ENCODE measurements around the gene BRD7.

- TF ChIP-seq, protein P1, sequence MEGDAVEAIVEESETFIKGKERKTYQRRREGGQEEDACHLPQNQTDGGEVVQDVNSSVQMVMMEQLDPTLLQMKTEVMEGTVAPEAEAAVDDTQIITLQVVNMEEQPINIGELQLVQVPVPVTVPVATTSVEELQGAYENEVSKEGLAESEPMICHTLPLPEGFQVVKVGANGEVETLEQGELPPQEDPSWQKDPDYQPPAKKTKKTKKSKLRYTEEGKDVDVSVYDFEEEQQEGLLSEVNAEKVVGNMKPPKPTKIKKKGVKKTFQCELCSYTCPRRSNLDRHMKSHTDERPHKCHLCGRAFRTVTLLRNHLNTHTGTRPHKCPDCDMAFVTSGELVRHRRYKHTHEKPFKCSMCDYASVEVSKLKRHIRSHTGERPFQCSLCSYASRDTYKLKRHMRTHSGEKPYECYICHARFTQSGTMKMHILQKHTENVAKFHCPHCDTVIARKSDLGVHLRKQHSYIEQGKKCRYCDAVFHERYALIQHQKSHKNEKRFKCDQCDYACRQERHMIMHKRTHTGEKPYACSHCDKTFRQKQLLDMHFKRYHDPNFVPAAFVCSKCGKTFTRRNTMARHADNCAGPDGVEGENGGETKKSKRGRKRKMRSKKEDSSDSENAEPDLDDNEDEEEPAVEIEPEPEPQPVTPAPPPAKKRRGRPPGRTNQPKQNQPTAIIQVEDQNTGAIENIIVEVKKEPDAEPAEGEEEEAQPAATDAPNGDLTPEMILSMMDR (IDR thresholded peaks at IDR 0.05) = no peak
- TF ChIP-seq TCF7L2 (IDR thresholded peaks at IDR 0.05; ENCODE audit: low read depth, low read length) = no peak
- TF ChIP-seq, protein P2, sequence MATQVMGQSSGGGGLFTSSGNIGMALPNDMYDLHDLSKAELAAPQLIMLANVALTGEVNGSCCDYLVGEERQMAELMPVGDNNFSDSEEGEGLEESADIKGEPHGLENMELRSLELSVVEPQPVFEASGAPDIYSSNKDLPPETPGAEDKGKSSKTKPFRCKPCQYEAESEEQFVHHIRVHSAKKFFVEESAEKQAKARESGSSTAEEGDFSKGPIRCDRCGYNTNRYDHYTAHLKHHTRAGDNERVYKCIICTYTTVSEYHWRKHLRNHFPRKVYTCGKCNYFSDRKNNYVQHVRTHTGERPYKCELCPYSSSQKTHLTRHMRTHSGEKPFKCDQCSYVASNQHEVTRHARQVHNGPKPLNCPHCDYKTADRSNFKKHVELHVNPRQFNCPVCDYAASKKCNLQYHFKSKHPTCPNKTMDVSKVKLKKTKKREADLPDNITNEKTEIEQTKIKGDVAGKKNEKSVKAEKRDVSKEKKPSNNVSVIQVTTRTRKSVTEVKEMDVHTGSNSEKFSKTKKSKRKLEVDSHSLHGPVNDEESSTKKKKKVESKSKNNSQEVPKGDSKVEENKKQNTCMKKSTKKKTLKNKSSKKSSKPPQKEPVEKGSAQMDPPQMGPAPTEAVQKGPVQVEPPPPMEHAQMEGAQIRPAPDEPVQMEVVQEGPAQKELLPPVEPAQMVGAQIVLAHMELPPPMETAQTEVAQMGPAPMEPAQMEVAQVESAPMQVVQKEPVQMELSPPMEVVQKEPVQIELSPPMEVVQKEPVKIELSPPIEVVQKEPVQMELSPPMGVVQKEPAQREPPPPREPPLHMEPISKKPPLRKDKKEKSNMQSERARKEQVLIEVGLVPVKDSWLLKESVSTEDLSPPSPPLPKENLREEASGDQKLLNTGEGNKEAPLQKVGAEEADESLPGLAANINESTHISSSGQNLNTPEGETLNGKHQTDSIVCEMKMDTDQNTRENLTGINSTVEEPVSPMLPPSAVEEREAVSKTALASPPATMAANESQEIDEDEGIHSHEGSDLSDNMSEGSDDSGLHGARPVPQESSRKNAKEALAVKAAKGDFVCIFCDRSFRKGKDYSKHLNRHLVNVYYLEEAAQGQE (IDR thresholded peaks at IDR 0.05; ENCODE audit: insufficient read depth in 1 of 2, low read depth in 2 of 2, low read length in 1 of 2) = no peak
- no peak for TF ChIP-seq POLR2AphosphoS5 (IDR thresholded peaks at IDR 0.05; ENCODE audit: low read depth, low read length)
- TF ChIP-seq SIN3A (IDR thresholded peaks at IDR 0.05; ENCODE audit: borderline replicate concordance, insufficient read depth, low read depth, low read length) = no peak
Observed at GRCh38 chr16:50305441-50306061, 63.2 kb downstream of the BRD7 start.
